Hematopoietic multipotent progenitor cell treated with erythropoietin and hydrocortisone succinate and interleukin-3 and kit ligand, for 8 days (in vitro differentiated cells): Measurements from ENCODE around the gene ASPSCR1.

Experiments used
- DNase-seq: peaks from one replicate; pipeline ENCODE4 v3.0.0-alpha.2; 2015

Gene ASPSCR1

DNA sequence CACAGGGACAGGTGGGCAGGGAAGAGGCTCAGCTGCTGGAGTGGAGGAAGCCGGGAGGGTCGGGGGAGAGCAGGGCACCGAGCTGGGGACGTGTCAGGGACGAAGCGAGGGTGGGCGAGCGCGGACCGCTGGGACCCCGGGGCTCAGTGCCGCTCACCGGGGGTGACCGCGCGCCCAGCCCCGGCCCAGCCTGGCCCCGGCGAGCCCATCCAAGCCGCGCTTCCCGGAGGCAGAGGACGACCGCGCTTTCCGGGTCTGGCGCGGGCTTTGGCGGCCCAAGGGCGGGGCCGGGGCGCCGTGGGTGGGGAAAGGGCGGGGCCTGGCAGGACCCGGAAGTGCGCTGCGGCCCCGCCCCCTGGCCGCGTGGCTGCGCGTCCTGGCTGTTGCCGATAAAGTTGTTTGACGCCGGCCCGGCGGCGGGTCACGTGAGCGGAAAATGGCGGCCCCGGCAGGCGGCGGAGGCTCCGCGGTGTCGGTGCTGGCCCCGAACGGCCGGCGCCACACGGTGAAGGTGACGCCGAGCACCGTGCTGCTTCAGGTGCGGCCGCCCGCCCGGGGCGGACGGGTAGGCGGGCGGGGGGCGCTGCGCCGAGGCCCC lies at the start of gene ASPSCR1:
ASPSCR1 (plus strand) TSS at position 419 of the 598 bp plus-strand sequence; CDS start at position 437, 18 bp downstream.
- DNase-seq = peak; percentile 86

DNA sequence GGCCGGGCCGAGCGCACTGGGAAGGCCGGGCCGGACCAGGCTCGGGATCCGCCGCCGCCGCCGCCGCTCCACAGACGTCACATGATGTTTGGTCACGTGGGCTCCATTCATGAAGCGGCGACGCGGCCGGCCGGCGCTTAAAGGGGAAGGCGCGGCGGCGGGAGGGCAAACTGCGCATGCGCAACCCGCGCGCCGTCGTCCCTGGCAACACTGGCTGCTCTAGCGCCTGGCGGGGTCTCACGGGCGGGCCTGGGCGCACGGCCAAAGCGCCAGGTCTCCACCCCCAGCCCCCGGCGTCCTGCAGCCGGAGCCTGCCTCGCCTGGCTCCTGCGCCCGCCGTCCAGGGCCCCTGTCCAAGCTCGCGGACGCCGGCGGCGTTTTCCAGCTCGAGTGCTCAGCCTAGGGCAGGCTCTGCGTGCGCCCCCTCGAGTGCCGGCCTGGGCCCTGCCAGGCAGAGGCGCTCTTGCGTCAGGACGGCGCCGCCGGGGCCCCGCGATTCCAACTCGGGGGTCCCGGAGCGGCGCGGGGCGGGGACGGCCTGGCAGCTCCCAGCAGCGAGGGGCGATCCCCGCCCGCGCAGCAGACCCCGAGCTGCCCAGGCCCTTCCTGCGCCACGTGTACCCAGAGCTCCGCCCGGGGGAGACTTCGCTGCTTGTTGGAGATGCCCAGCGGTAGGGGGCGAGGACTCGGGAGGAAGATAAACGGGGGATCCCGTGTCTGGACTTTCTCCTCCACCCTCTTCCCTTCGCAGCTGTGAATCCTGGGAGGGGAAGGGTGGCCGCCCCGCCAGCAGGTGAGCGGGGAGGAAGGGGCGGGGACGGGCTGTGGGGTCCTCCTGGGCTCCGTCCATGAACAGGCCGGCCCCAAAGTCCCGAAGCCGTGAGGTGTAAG lies 49.5 kb upstream of the ASPSCR1 start, which contains the start of gene MAFG:
MAFG (minus strand) TSS at position 83 of the 891 bp plus-strand sequence. CDS start 4,550 bp downstream, outside the sequence.
- peak; percentile 95 for DNase-seq

- DNase-seq = peak; percentile 38
These were observed 48.7 kb upstream of the ASPSCR1 start for GRCh38 chr17:81928544-81929252.

- no peak for DNase-seq
These were observed 47.9 kb upstream of the ASPSCR1 start for GRCh38 chr17:81929253-81930141.

DNA sequence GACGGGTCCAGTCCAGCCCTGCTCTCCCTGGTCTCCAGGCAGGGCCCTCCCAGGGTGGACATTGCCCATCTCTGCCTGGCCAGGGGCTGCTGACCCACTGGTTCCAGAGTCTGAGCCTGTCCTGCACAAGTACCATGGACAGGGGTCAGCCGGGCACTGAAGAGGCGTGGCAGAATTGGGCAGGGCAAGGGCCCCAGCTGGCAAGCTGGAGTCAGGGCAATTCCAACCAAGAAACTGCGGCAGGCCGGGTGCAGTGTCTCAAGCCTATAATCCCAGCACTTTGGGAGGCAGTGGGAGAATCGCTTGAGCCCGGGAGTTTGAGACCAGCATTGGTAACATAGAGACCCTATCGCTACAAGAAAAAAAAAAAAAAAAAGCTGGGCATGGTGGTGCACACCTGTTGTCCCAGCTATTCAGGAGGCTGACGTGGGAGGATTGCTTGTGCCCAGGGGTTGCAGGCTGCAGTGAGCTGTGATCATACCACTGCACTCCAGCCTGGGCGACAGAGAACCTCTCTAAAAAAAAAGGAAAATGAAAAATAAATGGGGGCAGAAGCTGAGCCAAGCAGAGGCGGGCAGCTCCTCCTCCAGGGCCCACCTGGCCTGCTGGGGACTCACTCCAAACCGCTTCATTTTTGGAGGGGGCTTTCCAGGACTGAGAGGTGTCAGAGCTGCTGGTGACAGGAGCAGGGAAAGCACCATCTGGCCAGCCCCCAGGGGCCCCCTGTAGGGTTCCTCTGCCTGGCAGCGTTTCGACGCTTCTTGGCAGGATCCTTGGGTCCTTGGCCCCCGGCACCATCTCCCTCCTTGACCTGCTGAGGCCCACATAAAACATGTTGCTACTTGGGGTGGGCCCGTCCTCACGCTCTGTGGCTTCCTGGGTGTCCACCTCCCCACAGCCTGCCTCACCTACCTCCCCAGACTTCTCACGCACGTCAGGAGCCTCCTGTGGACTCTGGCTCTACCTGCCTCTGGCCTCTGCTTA lies 47.0 kb upstream of the ASPSCR1 start:
- DNase-seq = no peak

DNA sequence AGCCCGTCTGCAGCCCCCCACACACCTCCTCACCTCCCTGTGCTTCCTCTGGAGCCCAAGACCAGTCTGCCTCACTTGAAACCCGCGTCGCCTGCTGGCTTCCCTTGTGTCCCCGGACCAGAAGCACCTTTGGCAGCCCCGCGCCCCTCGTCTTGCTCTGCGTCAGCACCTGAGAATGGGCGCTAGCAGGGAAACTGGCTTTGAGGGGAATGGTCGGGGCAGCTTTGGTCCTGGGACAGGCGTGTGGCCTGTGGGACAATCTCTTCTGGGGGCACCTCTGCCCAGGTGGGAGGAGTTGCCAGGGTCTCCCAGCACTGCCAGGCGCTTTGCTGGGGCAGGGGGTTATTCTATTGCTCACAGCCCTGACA lies 46.3 kb upstream of the ASPSCR1 start:
- no peak for DNase-seq

DNA sequence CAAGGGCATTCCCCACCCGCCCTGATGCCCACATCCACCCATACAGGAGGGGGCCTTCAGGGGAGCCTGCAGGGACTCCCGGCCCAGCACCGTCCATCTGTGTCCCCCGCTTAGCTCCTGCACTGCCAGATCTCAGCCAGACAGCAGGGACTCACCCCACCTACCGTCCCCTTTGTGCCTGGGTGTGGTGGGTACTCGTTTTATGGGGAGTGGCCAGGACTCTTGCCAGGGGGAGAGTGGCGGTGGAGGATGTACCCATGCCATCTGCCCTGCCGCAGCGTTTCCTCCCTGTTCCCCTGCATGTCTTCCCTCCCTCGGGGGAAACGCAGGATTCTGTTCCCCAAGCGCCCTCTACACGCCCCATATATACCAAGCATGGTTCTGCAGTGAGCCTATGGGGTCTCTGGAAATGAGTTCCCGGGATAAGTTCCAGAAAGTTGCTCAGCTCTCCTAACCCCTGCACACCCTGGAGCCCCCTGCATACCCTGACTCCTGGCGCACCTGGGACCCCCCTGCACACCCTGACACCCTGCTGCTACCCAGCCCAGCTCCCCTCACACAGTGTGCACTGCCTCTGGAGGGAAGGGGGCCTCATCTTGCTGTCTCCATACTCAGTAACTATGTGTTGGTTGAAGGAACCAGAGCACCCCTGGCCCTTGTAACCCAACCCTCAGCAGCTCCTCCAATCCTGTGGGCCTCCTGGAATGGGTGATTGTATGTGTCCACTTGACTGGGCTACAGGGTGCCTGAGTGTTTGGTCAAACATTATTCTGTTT lies 45.7 kb upstream of the ASPSCR1 start:
- DNase-seq = peak; percentile 88

DNA sequence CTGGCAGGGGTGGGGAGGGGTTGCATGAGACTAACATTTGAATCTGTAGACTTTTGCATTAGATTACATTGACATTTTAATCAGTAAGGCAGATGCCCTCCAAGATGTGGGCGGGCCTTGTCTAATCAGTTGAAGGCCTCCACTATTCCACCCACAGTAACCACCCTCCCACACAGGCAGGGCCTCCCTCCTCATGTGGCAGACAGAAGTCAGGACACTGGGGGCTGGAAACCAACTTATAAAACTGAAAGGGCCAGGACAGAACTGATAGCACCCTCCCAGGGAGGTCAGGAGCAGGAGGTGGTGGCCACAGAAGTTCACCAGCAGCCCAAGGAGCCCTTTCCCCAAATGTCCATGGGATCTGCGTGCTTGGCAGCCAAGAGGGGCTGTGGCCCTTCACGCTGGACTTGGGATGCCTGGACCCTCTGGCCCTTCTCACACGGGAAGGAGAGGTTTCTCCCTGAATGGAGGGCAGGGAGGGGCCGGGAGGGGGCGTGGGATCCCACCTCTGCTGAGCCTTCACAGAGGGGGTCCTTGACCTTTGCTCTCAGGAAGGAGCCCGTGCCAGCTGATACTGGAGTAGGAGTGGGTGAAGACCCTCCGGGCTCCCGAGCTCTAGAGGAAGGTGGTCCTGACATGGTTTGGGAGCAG lies 45.0 kb upstream of the ASPSCR1 start:
- peak; percentile 91 for DNase-seq

GRCh38 chr17:81933178-81933699 lies 44.2 kb upstream of the ASPSCR1 start:
- no peak for DNase-seq

DNA sequence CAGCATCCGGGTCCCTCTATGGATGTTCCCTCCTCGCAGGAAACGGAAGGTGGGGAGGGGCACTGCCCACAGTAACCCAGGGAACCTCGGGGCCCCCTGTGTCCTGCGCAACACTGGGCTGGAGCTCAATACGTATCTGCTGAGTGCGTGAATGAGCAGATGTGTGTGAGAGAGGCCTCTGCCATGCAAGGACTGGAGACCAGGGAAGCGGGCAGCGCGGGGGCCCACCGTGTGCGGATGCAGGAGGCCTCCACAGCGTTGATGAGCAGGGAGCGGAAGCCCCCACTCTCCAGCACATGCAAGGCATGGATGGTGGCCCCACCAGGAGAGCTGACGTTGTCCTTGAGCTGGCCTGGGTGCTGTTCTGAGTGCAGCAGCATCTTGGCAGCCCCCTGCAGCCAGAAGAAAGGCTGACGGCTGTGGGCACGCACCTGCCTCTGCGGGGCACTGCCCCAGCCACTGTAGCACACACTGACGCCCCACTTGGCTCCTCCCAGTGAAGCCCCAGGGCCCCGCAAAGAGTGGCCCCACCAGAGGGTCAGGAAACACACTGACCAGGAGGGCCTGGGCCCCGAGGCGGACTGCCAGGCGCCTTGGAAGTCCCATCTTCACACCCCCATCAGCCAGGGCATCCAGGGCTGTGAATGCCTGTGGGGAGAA lies 43.2 kb upstream of the ASPSCR1 start:
- DNase-seq = no peak

DNA sequence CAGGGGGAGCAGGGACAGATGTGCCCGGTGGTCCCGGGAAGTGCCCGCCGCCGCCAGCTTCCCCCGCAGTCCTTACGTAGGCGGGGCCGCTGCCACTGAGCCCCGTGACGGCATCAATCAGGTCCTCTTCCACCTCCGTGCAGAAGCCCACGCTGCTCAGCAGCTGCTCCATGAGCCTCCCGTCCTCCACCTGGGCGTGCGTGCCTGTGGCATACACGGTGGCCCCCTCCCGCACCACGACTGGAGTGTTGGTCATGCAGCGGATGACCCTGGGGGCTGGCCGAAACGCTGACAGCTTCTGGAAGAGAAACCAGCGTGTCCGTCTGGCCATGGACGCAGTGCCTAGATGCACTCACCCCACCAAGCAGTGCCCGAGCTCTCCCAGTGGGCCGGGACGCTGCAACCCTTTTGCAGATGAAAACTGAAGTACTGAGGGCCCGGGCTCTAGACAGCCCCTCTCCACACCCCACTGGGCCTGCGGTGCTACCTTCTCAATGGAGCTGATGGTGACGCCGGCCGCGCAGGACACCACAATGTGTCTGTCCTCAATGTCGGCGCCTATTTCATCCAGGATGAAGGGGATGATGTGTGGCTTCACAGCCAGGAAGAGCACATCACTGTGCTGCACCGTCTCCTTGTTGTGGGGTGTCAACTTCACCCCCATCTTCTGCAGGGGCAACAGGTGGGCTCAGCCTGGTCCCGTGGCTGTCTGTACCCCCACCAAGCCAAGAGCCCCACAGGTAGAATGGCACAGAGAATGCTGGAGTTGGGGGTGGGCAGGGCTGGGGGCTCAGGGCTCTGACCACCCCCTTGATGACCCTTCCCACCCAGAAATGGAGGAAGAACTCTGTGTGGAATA lies 42.4 kb upstream of the ASPSCR1 start:
- no peak for DNase-seq

DNA sequence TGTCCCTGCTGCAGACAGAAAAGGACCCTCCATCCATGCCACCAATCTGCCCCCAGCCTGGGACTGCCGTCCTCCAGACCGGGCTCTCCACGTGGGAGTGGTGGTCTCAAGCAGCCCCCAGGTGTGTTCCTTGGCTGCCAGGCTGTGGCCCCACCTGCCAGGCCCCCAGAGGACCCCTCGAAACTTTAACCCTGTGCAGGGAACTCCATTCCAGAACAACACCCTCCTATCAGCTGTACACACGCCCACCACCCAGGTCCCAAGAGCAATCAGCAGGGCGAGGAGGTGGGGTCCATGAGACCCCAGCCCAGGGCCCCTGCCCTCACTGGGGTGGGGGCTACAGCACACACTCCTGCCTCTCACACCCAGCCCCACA lies 41.7 kb upstream of the ASPSCR1 start:
- no peak for DNase-seq

DNA sequence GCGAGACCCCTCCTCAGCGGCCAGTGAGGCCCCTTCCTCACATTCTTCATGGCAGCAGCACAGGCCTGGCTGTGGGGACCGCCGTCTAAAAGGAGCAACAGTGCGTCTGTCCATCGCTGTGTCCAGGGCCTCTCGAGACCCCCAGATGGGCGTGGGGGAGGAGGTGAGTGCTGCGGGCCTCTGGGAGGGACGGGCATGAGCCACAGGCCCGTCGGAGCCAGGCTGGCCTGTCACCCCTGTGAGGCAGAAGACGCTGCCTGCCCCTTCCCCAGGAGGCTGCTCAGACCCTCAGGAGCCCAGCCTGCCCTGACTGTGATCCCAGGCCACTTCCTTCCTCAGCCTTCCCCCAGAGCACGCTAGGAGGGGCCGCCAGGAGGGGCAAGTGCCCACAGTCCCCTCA lies 38.2 kb upstream of the ASPSCR1 start:
- no peak for DNase-seq

DNA sequence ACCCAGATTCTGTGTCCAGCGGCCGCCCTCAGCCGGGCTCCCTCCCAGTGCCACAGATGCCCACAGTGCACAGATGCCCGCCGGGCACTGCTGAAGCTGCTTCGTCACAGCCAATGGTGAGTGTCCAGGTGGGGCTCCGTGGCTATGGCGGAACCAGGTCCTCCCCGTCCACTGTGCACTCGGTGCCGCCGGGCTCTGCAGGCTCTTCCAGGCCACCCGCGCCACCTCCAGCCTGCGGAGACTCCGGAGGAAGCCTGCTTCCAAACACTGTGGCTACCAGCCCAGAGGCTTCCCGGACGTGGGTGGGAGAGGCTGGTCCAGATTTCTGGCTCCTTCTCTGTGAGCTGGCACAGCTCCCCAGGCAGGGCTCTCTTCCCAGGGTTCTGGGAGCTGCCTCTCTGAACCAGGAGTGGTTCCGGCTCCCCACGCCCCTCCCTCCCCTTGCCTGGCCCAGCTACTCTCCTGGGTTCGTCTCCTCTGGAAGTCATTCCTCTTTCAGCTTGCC lies 37.5 kb upstream of the ASPSCR1 start:
- DNase-seq = no peak

- no peak for DNase-seq
These were observed 36.6 kb upstream of the ASPSCR1 start for GRCh38 chr17:81940538-81941483.

DNA sequence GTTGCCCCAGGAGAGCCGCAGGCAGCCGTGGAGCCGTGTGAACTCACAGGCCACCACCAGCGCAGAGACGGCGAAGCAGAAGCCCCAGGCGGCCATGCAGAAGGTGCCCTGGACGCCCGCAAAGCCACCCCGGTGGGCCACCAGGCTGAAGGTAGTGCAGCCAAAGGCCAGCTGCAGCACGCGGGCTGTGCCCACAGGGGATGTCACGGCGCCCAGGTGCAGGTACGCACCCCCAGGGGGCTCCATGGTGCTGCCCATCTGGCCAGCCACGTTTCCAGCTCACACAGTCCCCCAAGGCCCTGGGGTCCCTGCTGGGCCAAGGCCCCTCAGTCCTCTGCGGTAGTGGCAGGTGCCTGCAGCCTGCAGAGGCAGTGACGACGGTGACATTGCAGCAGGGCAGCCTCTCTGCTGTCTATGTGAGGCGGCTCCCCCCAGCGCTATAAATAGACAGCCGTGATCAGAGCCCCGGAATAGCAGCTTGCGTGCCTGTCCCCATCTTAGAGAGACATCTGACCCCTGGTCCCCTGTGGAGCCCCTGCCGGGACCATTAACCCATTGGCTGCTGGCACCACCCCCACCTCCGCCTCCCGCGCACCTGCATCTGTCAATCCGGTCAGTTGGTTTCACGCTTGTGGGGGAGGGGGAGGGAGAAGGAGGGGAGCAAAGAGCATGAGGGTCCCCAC lies 35.8 kb upstream of the ASPSCR1 start:
- DNase-seq = no peak
